Endodermal cell (in vitro differentiated cells): ENCODE data around the gene LRRC74B. TPM values are rescaled to one million over a fixed set of nuclear protein-coding genes. Genes with fewer than 3 reads are reported as not detected.

Source experiments
- DNase-seq: peaks from one replicate; pipeline ENCODE4 v3.0.0-alpha.2; 2017
- H3K27ac ChIP-seq: 2 replicates; pipeline ENCODE4 v1.5.1; 2013; ENCODE audit warnings: mild to moderate bottlenecking, low read depth, low read length, moderate library complexity
- H3K27me3 ChIP-seq: 2 replicates; pipeline ENCODE4 v1.6.1; 2013; ENCODE audit warnings: mild to moderate bottlenecking, low read length, moderate library complexity; ENCODE audit not compliant: insufficient read depth, control insufficient read depth, poor library complexity, severe bottlenecking
- H3K36me3 ChIP-seq: 2 replicates; pipeline ENCODE4 v1.7.0; 2013; ENCODE audit warnings: mild to moderate bottlenecking, low read length, moderate library complexity; ENCODE audit not compliant: control insufficient read depth, insufficient read depth
- H3K4me1 ChIP-seq: one replicate; pipeline ENCODE4 v1.7.0; 2013; ENCODE audit warnings: low read length; ENCODE audit not compliant: control insufficient read depth, insufficient read depth
- H3K4me3 ChIP-seq: 2 replicates; pipeline ENCODE4 v1.5.1; 2013; ENCODE audit warnings: mild to moderate bottlenecking, low read length, moderate library complexity
- H3K9ac ChIP-seq: 2 replicates; pipeline ENCODE4 v1.6.1; 2013; ENCODE audit warnings: mild to moderate bottlenecking, low read length, moderate library complexity; ENCODE audit not compliant: poor library complexity, severe bottlenecking; ENCODE audit errors: extremely low read depth
- H3K9me3 ChIP-seq: 2 replicates; pipeline ENCODE4 v1.6.1; 2013; ENCODE audit warnings: mild to moderate bottlenecking, low read length, moderate library complexity; ENCODE audit not compliant: control insufficient read depth
- H3K27ac Mint-ChIP-seq: 2 replicates; pipeline ENCODE4 v1.8.0; 2020; ENCODE audit warnings: mixed read lengths
- H3K27me3 Mint-ChIP-seq: 2 replicates; pipeline ENCODE4 v1.8.0; 2021; ENCODE audit warnings: mild to moderate bottlenecking, mixed read lengths; ENCODE audit not compliant: insufficient read depth
- H3K36me3 Mint-ChIP-seq: 2 replicates; pipeline ENCODE4 v1.8.0; 2020; ENCODE audit warnings: low read depth, mixed read lengths
- H3K4me1 Mint-ChIP-seq: 2 replicates; pipeline ENCODE4 v1.8.0; 2020; ENCODE audit warnings: mixed read lengths
- H3K4me3 Mint-ChIP-seq: 2 replicates; pipeline ENCODE4 v1.8.0; 2020; ENCODE audit warnings: mild to moderate bottlenecking, moderate library complexity, mixed read lengths
- H3K9me3 Mint-ChIP-seq: 2 replicates; pipeline ENCODE4 v1.8.0; 2020; ENCODE audit warnings: mild to moderate bottlenecking, mixed read lengths
- WGBS, 2 experiments: methylation state at CpG; one replicate each; pipeline versions ENCODE4 v1.1.5 to v1.1.7; 2013; ENCODE audit warnings: missing lambda C conversion rate in 2 of 2, mixed read lengths in 1 of 2; ENCODE audit not compliant: insufficient coverage in 1 of 2, insufficient read length in 1 of 2; 5-methylcytosine and 5-hydroxymethylcytosine counted together
- total RNA-seq, 2 donors: library from RNA; stranded (reverse); fragmentation: NEBNext Ultra II Directional in 1 of 2; extraction: Animal tissue kit (Norgen Biotek cat#: 25700) in 1 of 2; gene quantifications; 2 replicates in 1 of 2; 3 replicates in 1 of 2; pipeline ENCODE4 v1.2.1, GENCODE V29; 2021
- TF ChIP-seq, protein P1 (sequence below): fragments of 200-600 bp; sonication (generic); conservative IDR thresholded peaks from 2 replicates; pipeline ENCODE4 v1.5.0; 2021; ENCODE audit warnings: antibody characterized with exemption, mild to moderate bottlenecking

Gene LRRC74B
- total RNA-seq, 2 donors from 2014 or later: not detected

- H3K9me3 ChIP-seq: no peaks in the 10 kb centered on the region
- H3K36me3 ChIP-seq: no peaks in the 10 kb centered on the region
- no peak overlapping the region for H3K27ac ChIP-seq
- H3K27ac Mint-ChIP-seq: no peak overlapping the region
- WGBS, 2 experiments: 90 to 98% methylated on average over 5 to 13 of the region's 13 CpGs
- no peaks in the 10 kb centered on the region for H3K9me3 Mint-ChIP-seq
- H3K36me3 Mint-ChIP-seq: no peaks in the 10 kb centered on the region
- no peaks in the 10 kb centered on the region for H3K4me1 ChIP-seq
- TF ChIP-seq, protein P1, sequence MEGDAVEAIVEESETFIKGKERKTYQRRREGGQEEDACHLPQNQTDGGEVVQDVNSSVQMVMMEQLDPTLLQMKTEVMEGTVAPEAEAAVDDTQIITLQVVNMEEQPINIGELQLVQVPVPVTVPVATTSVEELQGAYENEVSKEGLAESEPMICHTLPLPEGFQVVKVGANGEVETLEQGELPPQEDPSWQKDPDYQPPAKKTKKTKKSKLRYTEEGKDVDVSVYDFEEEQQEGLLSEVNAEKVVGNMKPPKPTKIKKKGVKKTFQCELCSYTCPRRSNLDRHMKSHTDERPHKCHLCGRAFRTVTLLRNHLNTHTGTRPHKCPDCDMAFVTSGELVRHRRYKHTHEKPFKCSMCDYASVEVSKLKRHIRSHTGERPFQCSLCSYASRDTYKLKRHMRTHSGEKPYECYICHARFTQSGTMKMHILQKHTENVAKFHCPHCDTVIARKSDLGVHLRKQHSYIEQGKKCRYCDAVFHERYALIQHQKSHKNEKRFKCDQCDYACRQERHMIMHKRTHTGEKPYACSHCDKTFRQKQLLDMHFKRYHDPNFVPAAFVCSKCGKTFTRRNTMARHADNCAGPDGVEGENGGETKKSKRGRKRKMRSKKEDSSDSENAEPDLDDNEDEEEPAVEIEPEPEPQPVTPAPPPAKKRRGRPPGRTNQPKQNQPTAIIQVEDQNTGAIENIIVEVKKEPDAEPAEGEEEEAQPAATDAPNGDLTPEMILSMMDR: no peak
- peaks cover 32% of the 10 kb centered on the region for H3K27me3 Mint-ChIP-seq
- peaks cover 34% of the 10 kb centered on the region for H3K27me3 ChIP-seq
- H3K4me3 Mint-ChIP-seq: no peak overlapping the region
- DNase-seq: no peak
- H3K4me1 Mint-ChIP-seq: peaks cover 7% of the 10 kb centered on the region
- H3K4me3 ChIP-seq: no peak overlapping the region
- H3K9ac ChIP-seq: no peak overlapping the region
Observed at GRCh38 chr22:21028277-21029251, 17.2 kb upstream of the LRRC74B start.

DNA sequence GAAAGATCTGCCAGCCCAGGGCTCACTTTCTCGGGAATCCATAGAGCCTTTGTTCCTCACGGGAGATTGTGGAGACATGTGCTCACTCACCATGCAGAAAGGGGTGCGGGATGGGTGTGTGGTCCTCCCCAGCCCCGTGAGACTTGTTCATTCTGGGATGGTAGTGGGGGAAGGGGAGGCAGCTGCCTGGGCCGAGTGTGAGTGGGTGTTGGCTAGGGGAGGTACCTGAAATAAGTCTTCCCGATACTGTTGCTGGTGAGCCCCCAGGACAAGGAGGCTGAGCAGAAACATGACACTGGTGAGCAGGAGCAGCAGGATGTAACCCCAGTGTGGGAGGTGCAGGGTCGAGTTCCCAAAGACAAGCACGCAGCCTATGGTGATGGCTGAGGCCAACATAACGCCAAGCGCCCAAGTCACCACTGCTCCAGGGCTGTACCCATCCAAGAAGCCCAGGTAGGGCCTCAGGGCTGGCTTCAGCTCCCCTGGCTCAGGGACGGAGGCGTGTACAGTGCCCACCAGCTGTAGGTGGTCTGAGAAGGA, 16.2 kb upstream of the LRRC74B start:
- Mint-ChIP-seq H3K27me3 (peaks cover 35% of the 10 kb centered on the region), H3K4me3 (no peak overlapping the region), H3K36me3 (no peaks in the 10 kb centered on the region), H3K27ac (no peak overlapping the region), H3K9me3 (no peaks in the 10 kb centered on the region), H3K4me1 (peaks cover 7% of the 10 kb centered on the region)
- Histone ChIP-seq H3K27me3 (peaks cover 36% of the 10 kb centered on the region), H3K4me1 (no peaks in the 10 kb centered on the region), H3K9me3 (no peaks in the 10 kb centered on the region), H3K36me3 (no peaks in the 10 kb centered on the region), H3K9ac (no peak overlapping the region), H3K27ac (no peak overlapping the region), H3K4me3 (no peak overlapping the region)
- DNase-seq: no peak
- TF ChIP-seq, protein P1: no peak
- WGBS, 2 experiments: 84 to 86% methylated on average over 10 to 12 of the region's 12 CpGs

- Histone ChIP-seq H3K4me3 (no peak overlapping the region), H3K9ac (no peak overlapping the region), H3K36me3 (no peaks in the 10 kb centered on the region), H3K9me3 (no peaks in the 10 kb centered on the region), H3K4me1 (no peaks in the 10 kb centered on the region), H3K27me3 (peaks cover 40% of the 10 kb centered on the region), H3K27ac (no peak overlapping the region)
- Mint-ChIP-seq H3K27me3 (peaks cover 36% of the 10 kb centered on the region), H3K9me3 (no peaks in the 10 kb centered on the region), H3K4me3 (no peak overlapping the region), H3K4me1 (peaks cover 7% of the 10 kb centered on the region), H3K36me3 (no peaks in the 10 kb centered on the region), H3K27ac (no peak overlapping the region)
- 94 to 98% methylated on average over 9 to 15 of the region's 15 CpGs for WGBS, 2 experiments
- no peak for DNase-seq
- TF ChIP-seq, protein P1: no peak
Observed at GRCh38 chr22:21030032-21030431, 15.7 kb upstream of the LRRC74B start.
